Activated naive CD4-positive, alpha-beta T cell treated with anti-CD3 and anti-CD28 coated beads for 36 hours (primary cell): ENCODE data around the gene CD6. TPM values are rescaled to one million over a fixed set of nuclear protein-coding genes. Genes with fewer than 3 reads are reported as not detected.

Source experiments
- CTCF ChIA-PET: fragments of 350-600 bp; sonication (Branson Sonifier 250); formaldehyde crosslinking; loops from one replicate; lab custom pipeline; 2021; ENCODE audit warnings: antibody characterized with exemption; lab: Charles Lee
- DNase-seq: peaks from one replicate; pipeline ENCODE4 v3.0.0-alpha.2; 2020
- H3K27ac Mint-ChIP-seq: one replicate; pipeline ENCODE4 v1.8.0; 2021; ENCODE audit warnings: mild to moderate bottlenecking, mixed read lengths
- H3K27me3 Mint-ChIP-seq: one replicate; pipeline ENCODE4 v1.8.0; 2021; ENCODE audit warnings: low read depth, mixed read lengths
- H3K36me3 Mint-ChIP-seq: one replicate; pipeline ENCODE4 v1.8.0; 2021; ENCODE audit warnings: low read depth, mixed read lengths
- H3K4me1 Mint-ChIP-seq: one replicate; pipeline ENCODE4 v1.8.0; 2021; ENCODE audit warnings: low read depth, mixed read lengths
- H3K4me3 Mint-ChIP-seq: one replicate; pipeline ENCODE4 v1.8.0; 2021; ENCODE audit warnings: mild to moderate bottlenecking, moderate library complexity, mixed read lengths
- H3K9me3 Mint-ChIP-seq: one replicate; pipeline ENCODE4 v1.8.0; 2021; ENCODE audit warnings: mixed read lengths
- intact Hi-C: fragments of 100-400 bp; cut with micrococcal nuclease; formaldehyde crosslinking; loops from one replicate; pipeline ENCODE4 v1.15.1; 2023
- total RNA-seq, 2 experiments: library from RNA; stranded (reverse); gene quantifications; one replicate each; pipeline ENCODE4 v1.2.3, GENCODE V29; 2021

The CD6 gene
- total RNA-seq, 2 experiments from 2014 or later: 227 to 234 TPM

GRCh38 chr11:60928563-60929001, 42.9 kb upstream of the CD6 start:
- H3K4me3 Mint-ChIP-seq: no peak overlapping the region
- no peaks in the 10 kb centered on the region for H3K36me3 Mint-ChIP-seq
- H3K4me1 Mint-ChIP-seq: peaks cover 15% of the 10 kb centered on the region
- H3K27ac Mint-ChIP-seq: no peak overlapping the region
- no peak for DNase-seq
- CTCF ChIA-PET: no interaction called here
- no peaks in the 10 kb centered on the region for H3K9me3 Mint-ChIP-seq
- intact Hi-C loops: no loop called here
- H3K27me3 Mint-ChIP-seq: peaks cover 13% of the 10 kb centered on the region

DNA sequence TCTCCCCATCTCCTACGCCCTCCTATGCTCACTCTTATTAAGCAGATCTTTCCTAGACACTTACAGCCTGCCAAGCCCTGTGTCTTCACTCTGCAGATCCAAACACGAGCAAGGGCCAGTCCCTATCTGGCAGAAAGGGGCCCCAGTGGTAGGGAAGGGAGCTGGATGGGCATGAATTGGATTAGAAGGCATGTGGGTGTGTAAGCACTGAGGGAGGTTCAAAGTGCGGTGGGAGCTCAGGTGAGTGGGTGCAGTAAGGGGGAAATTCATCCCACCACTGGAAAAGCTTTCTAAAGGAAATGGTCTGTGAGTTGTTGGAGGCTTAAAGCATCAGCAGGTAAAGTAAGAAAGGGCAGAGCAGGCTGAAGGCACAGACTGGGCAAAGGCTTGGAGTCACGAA, 41.7 kb upstream of the CD6 start:
- CTCF ChIA-PET: interaction anchor here (0.6 to 0.9 kb wide), 3 partner anchors 41 to 469 kb away, joined by 3 read pairs; partner anchors contain the start of gene CD6
- H3K27me3 Mint-ChIP-seq: peaks cover 13% of the 10 kb centered on the region
- intact Hi-C loops: no loop called here
- H3K4me3 Mint-ChIP-seq: no peak overlapping the region
- DNase-seq: no peak
- H3K9me3 Mint-ChIP-seq: no peaks in the 10 kb centered on the region
- H3K27ac Mint-ChIP-seq: no peak overlapping the region
- H3K4me1 Mint-ChIP-seq: peaks cover 11% of the 10 kb centered on the region
- no peaks in the 10 kb centered on the region for H3K36me3 Mint-ChIP-seq

- CTCF ChIA-PET: interaction anchor here (0.6 to 0.9 kb wide), 2 partner anchors 41 to 469 kb away, joined by 3 read pairs; partner anchors contain the start of gene CD6
- H3K36me3 Mint-ChIP-seq: no peaks in the 10 kb centered on the region
- H3K27ac Mint-ChIP-seq: no peak overlapping the region
- H3K4me3 Mint-ChIP-seq: no peak overlapping the region
- peaks cover 7% of the 10 kb centered on the region for H3K4me1 Mint-ChIP-seq
- H3K9me3 Mint-ChIP-seq: no peaks in the 10 kb centered on the region
- intact Hi-C loops: no loop called here
- DNase-seq: no peak
- H3K27me3 Mint-ChIP-seq: peaks cover 9% of the 10 kb centered on the region
Measured at GRCh38 chr11:60930394-60930793, 41.1 kb upstream of the CD6 start.

GRCh38 chr11:60931917-60932316, 39.6 kb upstream of the CD6 start:
- Mint-ChIP-seq H3K27me3 (no peaks in the 10 kb centered on the region), H3K9me3 (no peaks in the 10 kb centered on the region), H3K27ac (no peak overlapping the region), H3K36me3 (no peaks in the 10 kb centered on the region), H3K4me3 (no peak overlapping the region), H3K4me1 (no peaks in the 10 kb centered on the region)
- intact Hi-C loops: no loop called here
- no peak for DNase-seq
- CTCF ChIA-PET: interaction anchor here (0.6 to 1.1 kb wide), 2 partner anchors 17 to 653 kb away, joined by 3 to 5 read pairs; no protein-coding TSS in a partner anchor

DNA sequence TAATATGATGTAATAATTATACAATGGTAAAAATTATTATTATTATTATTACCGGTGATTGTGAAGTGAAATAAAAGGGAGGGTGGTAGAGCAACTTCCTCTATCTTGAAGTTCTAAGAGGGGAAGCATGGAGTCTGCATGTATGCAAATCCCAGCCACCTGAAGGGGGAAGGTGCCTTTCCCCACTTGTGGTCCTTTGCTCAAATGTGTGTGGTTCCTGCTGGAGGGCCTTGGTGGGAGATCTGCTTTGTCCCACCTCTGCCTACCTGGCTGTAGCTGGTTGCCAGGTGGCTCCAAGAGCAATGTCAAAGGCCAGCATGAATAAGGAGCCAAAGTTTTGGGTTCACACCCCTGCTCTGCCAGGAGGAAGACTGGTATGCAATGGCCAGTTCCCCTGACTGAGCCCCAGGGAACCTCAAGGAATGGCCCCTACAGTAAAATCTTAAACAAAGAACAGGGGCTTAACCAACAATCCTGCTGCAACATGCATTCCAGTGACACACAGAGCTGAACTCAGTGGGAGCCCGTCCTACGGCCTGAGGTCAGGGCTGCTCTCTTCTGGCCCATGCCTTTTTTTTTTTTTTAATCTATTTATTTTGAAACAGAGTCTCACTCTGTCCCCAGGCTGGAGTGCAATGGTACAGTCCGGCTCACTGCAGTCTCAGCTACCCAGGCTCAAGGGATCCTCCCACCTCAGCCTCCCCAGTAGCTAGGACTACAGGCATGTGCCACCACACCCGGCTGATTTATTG, 38.7 kb upstream of the CD6 start:
- Mint-ChIP-seq H3K9me3 (no peaks in the 10 kb centered on the region), H3K4me1 (no peaks in the 10 kb centered on the region), H3K4me3 (no peak overlapping the region), H3K27me3 (no peaks in the 10 kb centered on the region), H3K36me3 (no peaks in the 10 kb centered on the region), H3K27ac (no peak overlapping the region)
- intact Hi-C loops: no loop called here
- DNase-seq: no peak
- CTCF ChIA-PET: interaction anchor here (0.6 to 1.1 kb wide), 4 partner anchors 18 to 652 kb away, joined by 3 to 5 read pairs (median 3); no protein-coding TSS in a partner anchor

- Mint-ChIP-seq H3K27ac (no peak overlapping the region), H3K4me1 (no peaks in the 10 kb centered on the region), H3K9me3 (no peaks in the 10 kb centered on the region), H3K36me3 (no peaks in the 10 kb centered on the region), H3K4me3 (no peak overlapping the region), H3K27me3 (no peaks in the 10 kb centered on the region)
- intact Hi-C loops: no loop called here
- no peak for DNase-seq
- CTCF ChIA-PET: interaction anchor here (0.5 to 0.6 kb wide), 2 partner anchors 46 to 165 kb away, joined by 3 read pairs; no protein-coding TSS in a partner anchor
Measured at GRCh38 chr11:60933416-60934123, 37.9 kb upstream of the CD6 start.

DNA sequence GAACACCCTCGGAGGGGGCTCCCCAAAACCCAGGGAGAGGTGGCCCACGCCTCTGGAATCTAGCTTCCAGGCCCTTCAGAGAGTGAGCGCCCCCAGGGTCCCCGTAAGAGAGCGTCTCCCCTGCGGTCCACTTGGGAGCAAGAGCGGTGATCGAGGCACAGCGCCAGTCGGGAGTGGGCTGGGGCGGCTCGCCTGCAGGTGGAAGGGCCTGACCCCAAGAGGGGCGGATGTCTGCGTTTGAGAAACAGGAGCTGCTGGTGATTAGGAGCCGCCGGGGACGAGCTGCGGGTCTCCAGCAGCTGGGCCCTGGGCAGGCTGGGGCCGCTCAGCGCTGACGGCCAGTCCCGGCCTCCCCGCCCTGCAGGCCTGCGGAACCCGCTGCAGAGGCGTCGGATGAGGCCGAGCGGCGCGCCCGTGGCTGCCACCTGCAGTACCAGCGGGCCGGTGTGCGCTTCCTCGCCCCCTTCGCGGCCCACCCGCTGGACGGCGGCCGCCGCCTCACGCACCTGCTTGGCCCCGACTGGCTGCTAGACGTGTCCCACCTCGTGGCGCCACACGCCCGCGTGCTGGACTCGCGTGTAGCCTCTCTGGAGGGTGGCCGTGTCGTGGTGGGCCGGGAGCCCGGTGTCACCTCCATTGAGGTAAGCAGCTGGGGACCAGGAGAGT, 37.2 kb upstream of the CD6 start:
- Mint-ChIP-seq H3K9me3 (no peaks in the 10 kb centered on the region), H3K27me3 (no peaks in the 10 kb centered on the region), H3K4me3 (no peak overlapping the region), H3K4me1 (no peaks in the 10 kb centered on the region), H3K36me3 (no peaks in the 10 kb centered on the region), H3K27ac (no peak overlapping the region)
- DNase-seq: no peak
- intact Hi-C loops: no loop called here
- CTCF ChIA-PET: interaction anchor here (0.5 kb wide), 1 partner anchor 165 kb away, joined by 3 read pairs; no protein-coding TSS in a partner anchor

DNA sequence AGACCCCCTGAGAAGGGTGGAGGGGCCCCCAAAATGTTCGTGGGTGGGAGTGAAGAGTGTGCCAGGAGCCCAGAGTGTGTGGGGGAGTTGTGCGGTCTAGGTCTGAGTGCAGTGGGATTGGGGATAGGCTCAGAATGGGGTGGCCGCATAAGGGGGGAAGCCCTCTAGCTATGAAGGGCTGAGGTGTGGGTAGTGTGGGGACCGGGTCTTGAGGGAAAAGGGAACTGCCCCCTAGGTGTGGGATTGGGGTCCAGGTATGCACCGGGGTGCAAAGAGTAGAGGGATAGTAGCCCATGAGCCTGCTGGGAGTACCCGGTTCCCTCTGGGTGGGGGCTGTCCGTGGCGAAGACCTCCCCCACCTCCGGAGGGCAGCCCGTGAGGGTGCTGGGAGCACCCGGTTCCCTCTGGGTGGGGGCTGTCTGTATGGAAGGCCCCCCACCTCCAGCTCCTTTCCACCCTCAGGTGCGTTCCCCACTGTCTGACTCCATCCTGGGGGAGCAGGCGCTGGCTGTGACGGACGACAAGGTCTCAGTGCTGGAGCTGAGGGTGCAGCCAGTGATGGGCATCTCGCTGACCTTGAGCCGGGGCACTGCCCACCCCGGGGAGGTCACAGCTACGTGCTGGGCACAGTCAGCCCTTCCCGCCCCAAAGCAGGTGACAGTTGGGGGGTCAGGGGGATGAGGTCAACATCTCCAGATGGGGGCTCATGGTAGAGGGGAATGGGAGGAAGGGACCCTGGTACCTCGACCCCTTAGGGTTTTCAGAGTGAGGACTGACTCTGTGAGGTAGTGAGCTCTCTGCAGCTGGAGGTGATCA, 36.5 kb upstream of the CD6 start:
- no peak for DNase-seq
- peaks cover 3% of the 10 kb centered on the region for H3K4me1 Mint-ChIP-seq
- H3K27ac Mint-ChIP-seq: no peak overlapping the region
- H3K9me3 Mint-ChIP-seq: no peaks in the 10 kb centered on the region
- H3K4me3 Mint-ChIP-seq: no peak overlapping the region
- intact Hi-C loops: no loop called here
- no peaks in the 10 kb centered on the region for H3K27me3 Mint-ChIP-seq
- CTCF ChIA-PET: no interaction called here
- no peaks in the 10 kb centered on the region for H3K36me3 Mint-ChIP-seq

- CTCF ChIA-PET: no interaction called here
- H3K4me1 Mint-ChIP-seq: peaks cover 5% of the 10 kb centered on the region
- no peak overlapping the region for H3K27ac Mint-ChIP-seq
- H3K4me3 Mint-ChIP-seq: no peak overlapping the region
- no peaks in the 10 kb centered on the region for H3K9me3 Mint-ChIP-seq
- intact Hi-C loops: no loop called here
- no peaks in the 10 kb centered on the region for H3K27me3 Mint-ChIP-seq
- H3K36me3 Mint-ChIP-seq: no peaks in the 10 kb centered on the region
- DNase-seq: no peak
Measured at GRCh38 chr11:60935676-60936442, 35.6 kb upstream of the CD6 start.

DNA sequence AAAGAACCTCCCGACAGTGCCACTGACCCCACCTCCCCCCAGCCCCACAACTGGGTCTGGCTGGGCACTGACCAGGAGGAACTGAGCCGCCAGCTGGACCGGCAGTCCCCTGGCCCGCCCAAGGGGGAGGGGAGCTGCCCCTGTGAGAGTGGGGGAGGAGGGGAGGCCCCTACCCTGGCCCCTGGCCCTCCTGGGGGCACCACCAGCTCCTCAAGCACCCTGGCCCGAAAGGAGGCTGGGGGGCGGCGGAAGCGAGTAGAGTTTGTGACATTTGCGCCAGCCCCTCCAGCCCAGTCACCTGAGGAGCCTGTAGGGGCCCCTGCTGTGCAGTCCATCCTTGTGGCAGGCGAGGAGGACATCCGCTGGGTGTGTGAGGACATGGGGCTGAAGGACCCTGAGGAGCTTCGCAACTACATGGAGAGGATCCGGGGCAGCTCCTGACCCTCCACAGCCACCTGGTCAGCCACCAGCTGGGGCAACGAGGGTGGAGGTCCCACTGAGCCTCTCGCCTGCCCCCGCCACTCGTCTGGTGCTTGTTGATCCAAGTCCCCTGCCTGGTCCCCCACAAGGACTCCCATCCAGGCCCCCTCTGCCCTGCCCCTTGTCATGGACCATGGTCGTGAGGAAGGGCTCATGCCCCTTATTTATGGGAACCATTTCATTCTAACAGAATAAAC, 34.9 kb upstream of the CD6 start:
- H3K27ac Mint-ChIP-seq: no peak overlapping the region
- CTCF ChIA-PET: no interaction called here
- H3K9me3 Mint-ChIP-seq: no peaks in the 10 kb centered on the region
- no peaks in the 10 kb centered on the region for H3K36me3 Mint-ChIP-seq
- intact Hi-C loops: no loop called here
- H3K4me1 Mint-ChIP-seq: peaks cover 5% of the 10 kb centered on the region
- no peaks in the 10 kb centered on the region for H3K27me3 Mint-ChIP-seq
- no peak for DNase-seq
- no peak overlapping the region for H3K4me3 Mint-ChIP-seq

DNA sequence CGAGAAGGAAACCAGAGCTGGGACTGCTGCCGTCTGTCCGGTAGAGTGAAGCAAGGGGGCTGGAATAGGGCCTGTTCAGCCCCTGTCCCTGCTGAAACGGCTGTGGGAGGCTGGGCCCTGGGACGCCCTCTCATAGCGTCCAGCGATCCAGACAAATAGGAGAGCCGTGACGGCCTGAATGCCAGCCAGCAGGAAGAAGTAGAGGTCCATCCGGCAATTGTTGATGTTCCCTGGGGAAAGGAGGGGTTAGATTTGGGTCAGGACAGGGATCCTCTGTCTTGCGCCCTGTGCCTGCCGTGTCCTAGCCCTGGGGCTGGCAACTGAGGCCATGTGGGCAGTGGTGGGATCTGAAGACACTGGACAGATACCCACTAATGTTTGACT, 34.3 kb upstream of the CD6 start:
- no peak for DNase-seq
- Mint-ChIP-seq H3K4me3 (no peak overlapping the region), H3K27me3 (no peaks in the 10 kb centered on the region), H3K36me3 (no peaks in the 10 kb centered on the region), H3K27ac (no peak overlapping the region), H3K9me3 (no peaks in the 10 kb centered on the region), H3K4me1 (peaks cover 5% of the 10 kb centered on the region)
- intact Hi-C loops: no loop called here
- CTCF ChIA-PET: no interaction called here
